Uterus (tissue), 2 donors: ENCODE measurements around the gene GATB.

Experiments used
- POLR2A ChIP-seq, 2 donors: fragments of 450-650 bp; IDR thresholded peaks; one replicate each; pipeline ENCODE4 v1.6.1; 2016; ENCODE audit warnings: antibody characterized with exemption in 2 of 2, mild to moderate bottlenecking in 1 of 2, moderate library complexity in 1 of 2
- TF ChIP-seq, protein P1 (sequence below), 4 experiments: fragments of 200-600 bp in 2 of 4; fragments of 450-650 bp in 2 of 4; sonication (generic) in 2 of 4; IDR thresholded peaks; one replicate each; pipeline ENCODE4 v1.5.1; 2016 to 2019; ENCODE audit warnings: antibody characterized with exemption in 4 of 4, mild to moderate bottlenecking in 2 of 4, moderate library complexity in 1 of 4

- TF ChIP-seq, protein P1, sequence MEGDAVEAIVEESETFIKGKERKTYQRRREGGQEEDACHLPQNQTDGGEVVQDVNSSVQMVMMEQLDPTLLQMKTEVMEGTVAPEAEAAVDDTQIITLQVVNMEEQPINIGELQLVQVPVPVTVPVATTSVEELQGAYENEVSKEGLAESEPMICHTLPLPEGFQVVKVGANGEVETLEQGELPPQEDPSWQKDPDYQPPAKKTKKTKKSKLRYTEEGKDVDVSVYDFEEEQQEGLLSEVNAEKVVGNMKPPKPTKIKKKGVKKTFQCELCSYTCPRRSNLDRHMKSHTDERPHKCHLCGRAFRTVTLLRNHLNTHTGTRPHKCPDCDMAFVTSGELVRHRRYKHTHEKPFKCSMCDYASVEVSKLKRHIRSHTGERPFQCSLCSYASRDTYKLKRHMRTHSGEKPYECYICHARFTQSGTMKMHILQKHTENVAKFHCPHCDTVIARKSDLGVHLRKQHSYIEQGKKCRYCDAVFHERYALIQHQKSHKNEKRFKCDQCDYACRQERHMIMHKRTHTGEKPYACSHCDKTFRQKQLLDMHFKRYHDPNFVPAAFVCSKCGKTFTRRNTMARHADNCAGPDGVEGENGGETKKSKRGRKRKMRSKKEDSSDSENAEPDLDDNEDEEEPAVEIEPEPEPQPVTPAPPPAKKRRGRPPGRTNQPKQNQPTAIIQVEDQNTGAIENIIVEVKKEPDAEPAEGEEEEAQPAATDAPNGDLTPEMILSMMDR (IDR thresholded peaks at IDR 0.05): no peak
- TF ChIP-seq POLR2A (IDR thresholded peaks at IDR 0.05): no peak
Measured at GRCh38 chr4:151753056-151753455, 7.8 kb downstream of the GATB start.
